Measurements from ENCODE around the gene SH3BGR.

DNA sequence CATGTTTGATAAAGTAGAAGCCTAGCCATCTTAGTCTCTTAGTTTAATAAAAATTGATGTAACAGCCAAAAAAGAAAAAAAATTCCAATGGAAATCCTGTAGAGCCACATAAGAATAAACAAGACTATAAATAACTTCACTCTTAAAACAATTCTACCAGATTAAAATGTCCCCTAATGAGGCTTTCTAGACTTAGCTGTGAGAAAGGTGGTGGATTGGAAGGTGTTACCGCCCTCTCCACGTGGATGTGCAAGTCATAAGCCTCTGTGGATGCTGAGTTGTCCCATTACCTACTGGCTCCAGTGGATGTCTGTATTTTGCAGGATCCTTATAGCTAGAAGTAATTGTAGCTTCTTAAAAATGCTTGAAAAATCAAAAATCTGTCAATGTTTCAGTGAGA is 20.8 kb upstream of the SH3BGR start:
- no peak for TF ChIP-seq POLR2A (IDR thresholded peaks at IDR 0.05)
- TF ChIP-seq, protein P1, sequence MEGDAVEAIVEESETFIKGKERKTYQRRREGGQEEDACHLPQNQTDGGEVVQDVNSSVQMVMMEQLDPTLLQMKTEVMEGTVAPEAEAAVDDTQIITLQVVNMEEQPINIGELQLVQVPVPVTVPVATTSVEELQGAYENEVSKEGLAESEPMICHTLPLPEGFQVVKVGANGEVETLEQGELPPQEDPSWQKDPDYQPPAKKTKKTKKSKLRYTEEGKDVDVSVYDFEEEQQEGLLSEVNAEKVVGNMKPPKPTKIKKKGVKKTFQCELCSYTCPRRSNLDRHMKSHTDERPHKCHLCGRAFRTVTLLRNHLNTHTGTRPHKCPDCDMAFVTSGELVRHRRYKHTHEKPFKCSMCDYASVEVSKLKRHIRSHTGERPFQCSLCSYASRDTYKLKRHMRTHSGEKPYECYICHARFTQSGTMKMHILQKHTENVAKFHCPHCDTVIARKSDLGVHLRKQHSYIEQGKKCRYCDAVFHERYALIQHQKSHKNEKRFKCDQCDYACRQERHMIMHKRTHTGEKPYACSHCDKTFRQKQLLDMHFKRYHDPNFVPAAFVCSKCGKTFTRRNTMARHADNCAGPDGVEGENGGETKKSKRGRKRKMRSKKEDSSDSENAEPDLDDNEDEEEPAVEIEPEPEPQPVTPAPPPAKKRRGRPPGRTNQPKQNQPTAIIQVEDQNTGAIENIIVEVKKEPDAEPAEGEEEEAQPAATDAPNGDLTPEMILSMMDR (IDR thresholded peaks at IDR 0.05 in 4 of 5, conservative IDR thresholded peaks at IDR 0.05 in 1 of 5): no peak
